Calu3 (cell line): Measurements from ENCODE around the gene TMEM204. TPM values are rescaled to one million over a fixed set of nuclear protein-coding genes. Genes with fewer than 3 reads are reported as not detected.

Experiments
- BruUV-seq: library from RNA; stranded (reverse); fragments of 400-500 nt; replicated peaks from 2 replicates; lab custom pipeline; 2021; lab: Mats Ljungman, UMichigan
- CTCF ChIA-PET: fragments of 300-600 bp; sonication (Branson Sonifier 250); formaldehyde crosslinking; loops from one replicate; lab custom pipeline; 2022; ENCODE audit warnings: antibody characterized with exemption; lab: Charles Lee
- DNase-seq: peaks from one replicate; pipeline ENCODE4 v3.0.0; 2022
- H3K27ac Mint-ChIP-seq: one replicate; pipeline ENCODE4 v1.8.0; 2022; ENCODE audit warnings: mixed read lengths; ENCODE audit not compliant: unreplicated experiment
- H3K27me3 Mint-ChIP-seq: one replicate; pipeline ENCODE4 v1.8.0; 2022; ENCODE audit warnings: mixed read lengths; ENCODE audit not compliant: unreplicated experiment
- H3K36me3 Mint-ChIP-seq: one replicate; pipeline ENCODE4 v1.8.0; 2022; ENCODE audit warnings: mild to moderate bottlenecking, moderate library complexity, mixed read lengths; ENCODE audit not compliant: insufficient read depth, unreplicated experiment
- H3K4me1 Mint-ChIP-seq: one replicate; pipeline ENCODE4 v1.8.0; 2022; ENCODE audit warnings: mild to moderate bottlenecking, low read depth, mixed read lengths; ENCODE audit not compliant: unreplicated experiment
- H3K4me3 Mint-ChIP-seq: one replicate; pipeline ENCODE4 v1.8.0; 2022; ENCODE audit warnings: mild to moderate bottlenecking, low read depth, moderate library complexity, mixed read lengths; ENCODE audit not compliant: unreplicated experiment
- H3K9me3 Mint-ChIP-seq: one replicate; pipeline ENCODE4 v1.8.0; 2022; ENCODE audit warnings: low read depth, mixed read lengths; ENCODE audit not compliant: unreplicated experiment
- CTCF ChIP-seq: fragments of 200-600 bp; IDR thresholded peaks from one replicate; pipeline ENCODE4 v1.8.0; 2022; ENCODE audit warnings: antibody characterized with exemption; ENCODE audit not compliant: unreplicated experiment
- intact Hi-C: fragments of 100-400 bp; cut with micrococcal nuclease; formaldehyde crosslinking; loops from one replicate; pipeline ENCODE4 v1.10.0; 2022; ENCODE audit not compliant: unreplicated experiment
- total RNA-seq: library from RNA; stranded (reverse); gene quantifications from 2 replicates; pipeline ENCODE4 v1.2.3, GENCODE V29; 2022

The TMEM204 gene
- total RNA-seq, 1 experiment from 2014 or later, result not detected

GRCh38 chr16:1505912-1506311, 27.6 kb upstream of the TMEM204 start:
- BruUV-seq, result no TSS peak
- H3K36me3 Mint-ChIP-seq, result peaks cover 58% of the 10 kb centered on the region
- CTCF ChIA-PET, result no interaction called here
- intact Hi-C loops, result no loop called here
- H3K27me3 Mint-ChIP-seq, result no peaks in the 10 kb centered on the region
- no peaks in the 10 kb centered on the region for H3K4me1 Mint-ChIP-seq
- no peak for DNase-seq
- no peak for TF ChIP-seq CTCF
- H3K27ac Mint-ChIP-seq, result no peak overlapping the region
- no peaks in the 10 kb centered on the region for H3K9me3 Mint-ChIP-seq
- H3K4me3 Mint-ChIP-seq, result no peak overlapping the region

GRCh38 chr16:1506494-1507213, 26.8 kb upstream of the TMEM204 start:
- H3K9me3 Mint-ChIP-seq, result no peaks in the 10 kb centered on the region
- no TSS peak for BruUV-seq
- CTCF ChIA-PET, result no interaction called here
- H3K4me3 Mint-ChIP-seq, result no peak overlapping the region
- H3K27ac Mint-ChIP-seq, result no peak overlapping the region
- no peak for TF ChIP-seq CTCF
- intact Hi-C loops, result no loop called here
- H3K4me1 Mint-ChIP-seq, result no peaks in the 10 kb centered on the region
- H3K36me3 Mint-ChIP-seq, result peaks cover 61% of the 10 kb centered on the region
- DNase-seq, result no peak
- no peaks in the 10 kb centered on the region for H3K27me3 Mint-ChIP-seq

GRCh38 chr16:1508494-1509187, 24.8 kb upstream of the TMEM204 start:
- Mint-ChIP-seq H3K27me3 (no peaks in the 10 kb centered on the region), H3K4me1 (no peaks in the 10 kb centered on the region), H3K4me3 (no peak overlapping the region), H3K36me3 (peaks cover 65% of the 10 kb centered on the region), H3K9me3 (no peaks in the 10 kb centered on the region), H3K27ac (no peak overlapping the region)
- DNase-seq, result no peak
- CTCF ChIA-PET, result interaction anchor here (0.6 kb wide), 1 partner anchor 88 kb away, joined by 8 read pairs; the partner anchor contains the start of gene UQCC4
- TF ChIP-seq CTCF, result no peak
- intact Hi-C loops, result no loop called here
- BruUV-seq, result no TSS peak

- no peaks in the 10 kb centered on the region for H3K9me3 Mint-ChIP-seq
- CTCF ChIA-PET, result interaction anchor here (0.6 kb wide), 1 partner anchor 89 kb away, joined by 8 read pairs; the partner anchor contains the start of gene UQCC4
These were observed 23.9 kb upstream of the TMEM204 start for GRCh38 chr16:1509307-1510221.

More at GRCh38 chr16:1509307-1510221, 23.9 kb upstream of the TMEM204 start:
- BruUV-seq, result no TSS peak
- Mint-ChIP-seq H3K36me3 (peaks cover 62% of the 10 kb centered on the region), H3K4me3 (no peak overlapping the region), H3K4me1 (no peaks in the 10 kb centered on the region), H3K27ac (no peak overlapping the region), H3K27me3 (no peaks in the 10 kb centered on the region)
- no peak for TF ChIP-seq CTCF
- DNase-seq, result no peak
- intact Hi-C loops, result no loop called here
